GM10248 (cell line): ENCODE results near the gene SHB.

Source experiments
- CTCF ChIA-PET: fragments of 300-600 bp; sonication (Branson Sonifier 250); formaldehyde crosslinking; extraction: SDS; loops from one replicate; lab custom pipeline; 2021; ENCODE audit warnings: antibody characterized with exemption; lab: Yijun Ruan, JAX
- POLR2A ChIA-PET: fragments of 350-650 bp; sonication (Branson Sonifier 250); formaldehyde crosslinking; extraction: SDS; loops from one replicate; lab custom pipeline; 2020; ENCODE audit warnings: antibody characterized with exemption; lab: Yijun Ruan, JAX
- DNase-seq: peaks from one replicate; pipeline ENCODE4 v3.0.0; 2012; ENCODE audit errors: extremely low spot score
- TF ChIP-seq, protein P1 (sequence below): IDR thresholded peaks from 2 replicates; pipeline ENCODE4 v1.5.1; 2012; ENCODE audit warnings: mild to moderate bottlenecking, low read depth; ENCODE audit errors: extremely low read depth, missing control alignments, control extremely low read depth

Gene SHB

DNA sequence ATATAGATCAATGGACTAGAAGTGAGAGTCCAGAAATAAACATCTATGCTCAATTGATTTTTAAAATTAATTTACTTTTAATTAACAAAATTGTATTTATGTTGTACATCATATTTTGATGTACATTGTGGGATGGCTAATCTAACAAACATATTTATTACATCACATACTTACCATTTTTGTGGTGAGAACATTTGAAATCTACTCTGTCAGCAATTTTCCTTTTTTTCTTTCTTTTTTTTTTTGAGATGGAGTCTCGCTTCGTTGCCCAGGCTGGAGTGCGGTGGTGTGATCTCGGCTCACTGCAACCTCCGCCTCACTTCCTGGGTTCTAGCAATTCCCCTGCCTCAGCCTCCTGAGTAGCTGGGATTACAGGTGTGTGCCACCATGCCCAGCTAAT is 32.4 kb upstream of the SHB start:
- TF ChIP-seq, protein P1, sequence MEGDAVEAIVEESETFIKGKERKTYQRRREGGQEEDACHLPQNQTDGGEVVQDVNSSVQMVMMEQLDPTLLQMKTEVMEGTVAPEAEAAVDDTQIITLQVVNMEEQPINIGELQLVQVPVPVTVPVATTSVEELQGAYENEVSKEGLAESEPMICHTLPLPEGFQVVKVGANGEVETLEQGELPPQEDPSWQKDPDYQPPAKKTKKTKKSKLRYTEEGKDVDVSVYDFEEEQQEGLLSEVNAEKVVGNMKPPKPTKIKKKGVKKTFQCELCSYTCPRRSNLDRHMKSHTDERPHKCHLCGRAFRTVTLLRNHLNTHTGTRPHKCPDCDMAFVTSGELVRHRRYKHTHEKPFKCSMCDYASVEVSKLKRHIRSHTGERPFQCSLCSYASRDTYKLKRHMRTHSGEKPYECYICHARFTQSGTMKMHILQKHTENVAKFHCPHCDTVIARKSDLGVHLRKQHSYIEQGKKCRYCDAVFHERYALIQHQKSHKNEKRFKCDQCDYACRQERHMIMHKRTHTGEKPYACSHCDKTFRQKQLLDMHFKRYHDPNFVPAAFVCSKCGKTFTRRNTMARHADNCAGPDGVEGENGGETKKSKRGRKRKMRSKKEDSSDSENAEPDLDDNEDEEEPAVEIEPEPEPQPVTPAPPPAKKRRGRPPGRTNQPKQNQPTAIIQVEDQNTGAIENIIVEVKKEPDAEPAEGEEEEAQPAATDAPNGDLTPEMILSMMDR = no peak
- no peak for DNase-seq
- CTCF ChIA-PET = interaction anchor here (1.7 to 6.2 kb wide), 2 partner anchors 8 to 13 kb away, joined by 4 to 46 read pairs; no protein-coding TSS in a partner anchor
- POLR2A ChIA-PET = no interaction called here

DNA sequence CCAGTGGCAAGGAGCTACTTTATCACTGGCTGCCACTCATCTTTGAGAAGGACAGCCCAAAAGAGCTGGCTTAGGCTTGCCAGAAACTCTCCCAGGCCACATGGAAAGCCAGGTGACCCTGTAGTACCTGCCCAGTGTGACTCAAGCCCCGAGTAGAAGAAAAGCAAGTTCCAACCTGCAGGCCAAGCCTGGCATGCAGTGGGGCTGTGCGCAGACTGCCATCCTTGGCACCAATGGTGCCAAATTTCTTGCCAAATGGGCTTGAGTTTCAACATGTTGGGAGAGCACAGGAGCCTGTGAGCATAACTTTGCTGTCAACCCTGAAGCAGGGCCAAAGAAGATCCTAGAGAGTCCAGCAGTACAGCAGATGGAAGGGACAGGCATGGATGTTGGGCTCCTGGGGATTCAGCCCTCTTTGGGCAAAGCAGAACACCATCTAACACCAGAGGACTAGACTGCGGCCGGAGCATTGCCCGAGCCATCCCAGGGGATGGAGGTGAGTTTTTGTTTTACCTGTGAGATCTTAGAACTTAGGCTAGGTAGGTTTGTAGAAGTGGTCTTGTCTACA is 27.3 kb upstream of the SHB start:
- CTCF ChIA-PET = interaction anchor here (6.2 kb wide), 1 partner anchor 8 kb away, joined by 46 read pairs; no protein-coding TSS in a partner anchor
- no peak for DNase-seq
- POLR2A ChIA-PET = no interaction called here
- TF ChIP-seq, protein P1 = no peak

DNA sequence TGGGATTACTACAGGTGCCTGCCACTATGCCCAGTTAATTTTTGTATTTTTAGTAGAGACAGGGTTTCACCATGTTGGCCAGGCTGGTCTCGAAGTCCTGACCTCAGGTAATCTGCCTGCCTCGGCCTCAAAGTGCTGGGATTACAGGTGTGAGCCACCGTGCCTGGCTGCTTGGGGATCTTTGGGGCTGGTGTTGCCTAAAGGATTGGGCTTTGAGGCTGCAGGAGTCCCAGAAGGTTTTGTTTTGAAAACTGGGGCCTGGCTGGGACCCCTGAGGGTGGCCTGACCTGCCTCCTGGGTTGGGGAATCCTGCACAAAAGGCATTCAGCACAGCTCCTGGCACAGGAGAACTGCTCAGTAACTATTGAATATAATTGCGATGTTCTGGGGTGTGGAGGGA is 25.1 kb upstream of the SHB start:
- ChIA-PET CTCF (interaction anchor here (1.3 to 1.5 kb wide), 2 partner anchors 42 to 181 kb away, joined by 3 to 7 read pairs; no protein-coding TSS in a partner anchor), POLR2A (no interaction called here)
- TF ChIP-seq, protein P1 = no peak
- DNase-seq = no peak

DNA sequence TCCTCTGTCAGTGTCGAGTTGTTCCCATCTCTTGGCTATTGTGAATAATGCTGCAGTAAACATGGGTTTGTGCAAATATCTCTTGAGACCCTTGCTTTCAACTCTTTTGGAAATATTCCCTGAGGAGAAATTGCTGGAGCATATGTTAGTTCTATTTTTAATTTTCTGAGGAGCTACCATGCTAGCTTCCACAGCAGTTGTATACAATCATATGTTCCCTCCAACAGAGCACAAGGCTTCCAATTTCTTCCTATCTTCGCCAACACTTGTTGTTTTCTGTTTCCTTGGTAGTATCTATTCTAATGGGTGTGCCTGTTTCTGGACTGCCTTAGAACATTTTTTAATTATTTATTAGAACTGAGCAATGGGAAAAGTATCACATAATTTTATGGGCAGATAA is 23.6 kb upstream of the SHB start:
- CTCF ChIA-PET = interaction anchor here (1.3 kb wide), 1 partner anchor 179 kb away, joined by 7 read pairs; no protein-coding TSS in a partner anchor
- DNase-seq = no peak
- POLR2A ChIA-PET = no interaction called here
- TF ChIP-seq, protein P1 = no peak

DNA sequence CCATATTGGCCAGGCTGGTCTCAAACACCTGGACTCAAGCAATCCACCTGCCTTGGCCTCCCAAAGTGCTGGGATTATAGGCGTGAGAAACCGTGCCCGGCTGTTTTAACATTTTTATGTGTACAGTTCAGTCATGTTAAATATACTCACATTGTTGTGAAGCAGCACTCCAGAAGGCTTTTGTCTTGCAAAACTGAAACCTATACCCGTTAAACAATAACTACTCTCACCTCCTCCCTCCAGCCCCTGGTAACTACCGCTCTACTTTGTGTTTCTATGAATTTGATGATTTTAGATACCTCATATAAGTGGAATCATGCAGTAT is 23.1 kb upstream of the SHB start:
- ChIA-PET CTCF (no interaction called here), POLR2A (no interaction called here)
- no peak for DNase-seq
- TF ChIP-seq, protein P1 = no peak

DNA sequence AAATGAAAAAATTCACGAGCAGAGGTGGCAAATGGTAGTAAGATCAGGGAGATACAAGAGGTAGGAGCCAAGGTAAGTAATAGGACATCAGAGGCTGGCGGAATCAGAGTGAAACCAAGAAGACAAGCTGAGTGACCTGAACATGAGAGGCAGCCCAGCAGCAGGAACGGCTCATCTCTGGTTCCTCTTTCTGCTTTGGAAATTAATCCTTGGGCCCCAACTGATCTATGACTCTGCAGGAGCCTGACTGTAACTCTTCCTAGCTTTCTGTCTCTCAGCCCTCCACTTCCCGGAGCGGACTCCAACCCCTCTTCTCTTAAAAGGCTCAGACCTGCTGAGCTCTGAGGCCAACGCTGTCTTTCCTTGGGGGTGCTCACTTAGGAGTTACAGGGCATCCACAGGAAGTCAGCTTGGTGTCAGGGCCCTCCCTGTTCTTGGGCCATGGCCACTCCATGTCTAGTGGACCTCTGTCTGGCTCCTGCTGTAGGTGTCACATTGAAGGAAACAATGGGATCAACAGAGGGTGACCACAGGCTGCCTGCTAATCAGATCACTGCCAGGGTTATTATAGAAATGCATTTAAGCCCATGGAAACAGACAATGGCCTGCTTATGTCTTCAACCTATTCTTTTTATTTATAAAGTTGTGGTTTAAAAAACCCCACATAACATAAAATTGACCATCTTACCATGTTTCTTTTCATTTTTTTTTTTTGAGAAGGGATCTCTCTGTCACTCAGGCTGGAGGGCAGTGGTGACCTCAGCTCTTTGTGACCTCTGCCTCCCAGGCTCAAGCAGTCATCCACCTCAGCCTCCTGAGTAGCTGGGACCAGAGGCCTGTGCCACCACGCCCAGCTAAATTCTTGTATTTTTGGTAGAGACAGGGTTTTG is 22.5 kb upstream of the SHB start:
- TF ChIP-seq, protein P1 = no peak
- peak; percentile 64 for DNase-seq
- ChIA-PET CTCF (interaction anchor here (1.1 to 1.8 kb wide), 3 partner anchors 68 to 247 kb away, joined by 3 to 9 read pairs (median 9); no protein-coding TSS in a partner anchor), POLR2A (interaction anchor here (0.7 to 1.0 kb wide), 2 partner anchors 25 to 97 kb away, joined by 3 read pairs; no protein-coding TSS in a partner anchor)
